Muscle of leg (tissue), 16 donors: ENCODE results near the gene EMCN. TPM values are rescaled to one million over a fixed set of nuclear protein-coding genes. Genes with fewer than 3 reads are reported as not detected.

Experiments
- DNase-seq: peaks from one replicate; pipeline ENCODE4 v3.0.0; 2013
- H3K27ac ChIP-seq: one replicate; pipeline ENCODE4 v1.5.1; 2013; ENCODE audit warnings: mild to moderate bottlenecking, low read length, control low read depth
- H3K27me3 ChIP-seq: one replicate; pipeline ENCODE4 v1.6.1; 2013; ENCODE audit warnings: low read length; ENCODE audit not compliant: control insufficient read depth, insufficient read depth
- H3K36me3 ChIP-seq: one replicate; pipeline ENCODE4 v1.6.1; 2013; ENCODE audit warnings: low read length; ENCODE audit not compliant: control insufficient read depth, insufficient read depth
- H3K4me1 ChIP-seq: one replicate; pipeline ENCODE4 v1.6.1; 2013; ENCODE audit warnings: low read length; ENCODE audit not compliant: control insufficient read depth, insufficient read depth
- H3K4me3 ChIP-seq: one replicate; pipeline ENCODE4 v1.5.1; 2013; ENCODE audit warnings: low read length, control low read depth
- H3K9me3 ChIP-seq: replicated peaks from 2 replicates; pipeline ENCODE4 v1.6.1; 2013; ENCODE audit warnings: low read depth, low read length; ENCODE audit not compliant: control insufficient read depth
- WGBS: methylation state at CpG from one replicate; pipeline ENCODE4 v1.1.5; 2013; ENCODE audit warnings: missing lambda C conversion rate; ENCODE audit not compliant: insufficient coverage; 5-methylcytosine and 5-hydroxymethylcytosine counted together
- long read RNA-seq, 11 donors: transcript quantifications; one replicate each; lab custom pipeline, GENCODE V29; 2026
- polyA plus RNA-seq, 8 donors: library from polyadenylated mRNA; unstranded; fragments of 120-200 nt; gene quantifications; one replicate each; pipeline versions ENCODE4 v1.2.1 to v1.2.3, GENCODE V29; 2013; ENCODE audit warnings: inconsistent platforms in 1 of 8, low replicate concordance in 1 of 8; ENCODE audit not compliant: insufficient read length in 8 of 8, insufficient read depth in 1 of 8
- total RNA-seq: library from RNA; stranded (reverse); fragments of 120-200 nt; gene quantifications from one replicate; pipeline ENCODE4 v1.2.4, GENCODE V29; 2013

EMCN gene, protein sequence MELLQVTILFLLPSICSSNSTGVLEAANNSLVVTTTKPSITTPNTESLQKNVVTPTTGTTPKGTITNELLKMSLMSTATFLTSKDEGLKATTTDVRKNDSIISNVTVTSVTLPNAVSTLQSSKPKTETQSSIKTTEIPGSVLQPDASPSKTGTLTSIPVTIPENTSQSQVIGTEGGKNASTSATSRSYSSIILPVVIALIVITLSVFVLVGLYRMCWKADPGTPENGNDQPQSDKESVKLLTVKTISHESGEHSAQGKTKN
- total RNA-seq (36.1 TPM), polyA plus RNA-seq (10 to 100 TPM; 25.0 to 34.8 (median 30.6) TPM)
- long read RNA-seq, donor 1, full-length matches to known transcripts, result 4 of 4 reads
- long read RNA-seq, donor 1, partial matches to known transcripts, result 0 of 4 reads
- long read RNA-seq, donor 1, other reads (novel, unspliced or antisense), result 0 of 4 reads
- long read RNA-seq, donor 2, result 0 reads
- long read RNA-seq, donor 3, full-length matches to known transcripts, result 6 of 11 reads
- long read RNA-seq, donor 3, partial matches to known transcripts, result 0 of 11 reads
- long read RNA-seq, donor 3, other reads (novel, unspliced or antisense), result 5 of 11 reads
- long read RNA-seq, donor 4, full-length matches to known transcripts, result 10 of 10 reads
- long read RNA-seq, donor 4, partial matches to known transcripts, result 0 of 10 reads
- long read RNA-seq, donor 4, other reads (novel, unspliced or antisense), result 0 of 10 reads
- long read RNA-seq, donor 5, full-length matches to known transcripts, result 15 of 15 reads
- long read RNA-seq, donor 5, partial matches to known transcripts, result 0 of 15 reads
- long read RNA-seq, donor 5, other reads (novel, unspliced or antisense), result 0 of 15 reads
- long read RNA-seq, donor 6, full-length matches to known transcripts, result 14 of 14 reads
- long read RNA-seq, donor 6, partial matches to known transcripts, result 0 of 14 reads
- long read RNA-seq, donor 6, other reads (novel, unspliced or antisense), result 0 of 14 reads
- long read RNA-seq, donor 7, full-length matches to known transcripts, result 13 of 13 reads
- long read RNA-seq, donor 7, partial matches to known transcripts, result 0 of 13 reads
- long read RNA-seq, donor 7, other reads (novel, unspliced or antisense), result 0 of 13 reads
- long read RNA-seq, donor 8, full-length matches to known transcripts, result 9 of 16 reads
- long read RNA-seq, donor 8, partial matches to known transcripts, result 7 of 16 reads
- long read RNA-seq, donor 8, other reads (novel, unspliced or antisense), result 0 of 16 reads
- long read RNA-seq, donor 9, full-length matches to known transcripts, result 5 of 10 reads
- long read RNA-seq, donor 9, partial matches to known transcripts, result 5 of 10 reads
- long read RNA-seq, donor 9, other reads (novel, unspliced or antisense), result 0 of 10 reads
- long read RNA-seq, donor 10, full-length matches to known transcripts, result 20 of 27 reads
- long read RNA-seq, donor 10, partial matches to known transcripts, result 7 of 27 reads
- long read RNA-seq, donor 10, other reads (novel, unspliced or antisense), result 0 of 27 reads
- long read RNA-seq, donor 11, full-length matches to known transcripts, result 5 of 5 reads
- long read RNA-seq, donor 11, partial matches to known transcripts, result 0 of 5 reads
- long read RNA-seq, donor 11, other reads (novel, unspliced or antisense), result 0 of 5 reads

DNA sequence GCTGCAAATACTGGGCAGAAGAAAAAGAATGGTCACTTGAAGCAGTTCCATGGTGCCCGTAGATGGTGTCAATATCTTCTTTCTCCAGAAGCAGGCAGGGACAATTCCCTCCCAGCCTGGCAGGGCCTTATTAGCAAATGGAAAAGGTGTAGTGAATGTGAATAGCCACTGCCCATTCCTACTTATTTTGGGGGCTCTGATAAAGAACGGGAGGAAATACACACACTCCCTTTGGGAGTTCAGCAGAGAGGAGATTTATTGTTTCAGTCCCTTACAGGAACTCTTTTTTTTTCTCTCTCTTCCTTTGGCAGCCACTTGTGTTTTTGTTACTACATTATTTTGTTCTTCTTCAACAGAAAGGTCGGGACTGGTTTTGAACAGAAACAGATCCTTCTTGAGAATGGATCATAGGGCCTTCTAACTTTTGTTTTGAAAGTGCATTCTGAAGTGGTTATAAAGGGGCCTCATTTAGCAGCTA, at the start of gene EMCN:
Gene EMCN, minus strand, starts transcription at position 159 of the 478 bp plus-strand sequence. Its CDS starts 108 bp downstream, at position 51.
- peak within 1 kb of the TSS; percentile 73 for H3K27ac ChIP-seq
- WGBS, result no CpG with 5 or more reads among the region's 3 CpGs

DNA sequence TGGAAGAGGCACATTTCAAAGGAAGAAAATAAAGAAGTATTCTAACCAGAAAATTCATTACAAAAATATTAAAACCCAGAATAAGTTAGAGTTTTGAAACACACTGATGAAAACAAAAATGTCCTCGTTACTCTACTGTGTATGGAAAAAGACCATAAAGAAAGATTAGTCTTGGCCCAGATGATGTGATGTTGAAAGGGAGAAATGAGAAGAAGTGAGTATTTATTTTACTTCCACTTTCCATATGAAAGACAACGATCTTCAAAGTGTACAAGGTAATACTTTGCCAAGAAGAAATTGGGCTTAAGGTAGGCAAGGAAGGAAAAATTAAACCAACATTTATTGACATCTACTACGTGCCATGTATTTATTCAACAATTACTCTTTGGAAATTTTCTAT, 48.6 kb upstream of the EMCN start:
- WGBS, result no CpG with 5 or more reads among the region's 3 CpGs
- Histone ChIP-seq H3K4me3 (no peak overlapping the region), H3K27ac (no peak overlapping the region), H3K27me3 (no peaks in the 10 kb centered on the region), H3K9me3 (no peaks in the 10 kb centered on the region), H3K36me3 (no peaks in the 10 kb centered on the region), H3K4me1 (no peaks in the 10 kb centered on the region)
- DNase-seq, result no peak

More for the DNA sequence above, at the start of gene EMCN:
- peak; percentile 69 for DNase-seq
- no peaks in the 10 kb centered on the region for H3K9me3 ChIP-seq
- no peaks in the 10 kb centered on the region for H3K27me3 ChIP-seq
- no peaks in the 10 kb centered on the region for H3K36me3 ChIP-seq
- peak within 1 kb of the TSS; percentile 25 for H3K4me3 ChIP-seq
- no peaks in the 10 kb centered on the region for H3K4me1 ChIP-seq

DNA sequence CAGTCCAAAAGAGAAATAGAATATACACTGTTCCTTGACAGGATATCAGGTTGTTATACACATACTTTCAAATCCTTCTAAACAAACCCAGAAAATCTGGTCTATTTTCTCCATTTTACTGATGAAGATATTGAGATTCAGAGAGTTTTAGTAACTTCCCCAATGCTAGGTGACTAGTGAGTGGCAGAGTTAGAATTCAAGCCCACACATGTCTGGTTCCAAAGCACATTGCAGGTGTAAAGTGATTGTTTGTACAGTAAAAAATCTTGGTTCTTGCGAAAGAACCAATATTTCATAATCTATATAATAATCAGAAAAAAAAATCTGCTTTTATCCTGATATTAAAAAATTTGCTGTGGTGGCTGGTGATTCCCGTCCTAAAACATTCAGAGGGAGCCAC, 39.5 kb upstream of the EMCN start:
- H3K27me3 ChIP-seq, result no peaks in the 10 kb centered on the region
- WGBS, result no CpG with 5 or more reads among the region's 2 CpGs
- DNase-seq, result no peak
- no peaks in the 10 kb centered on the region for H3K36me3 ChIP-seq
- no peak overlapping the region for H3K27ac ChIP-seq
- H3K9me3 ChIP-seq, result no peaks in the 10 kb centered on the region
- no peaks in the 10 kb centered on the region for H3K4me1 ChIP-seq
- H3K4me3 ChIP-seq, result no peak overlapping the region

DNA sequence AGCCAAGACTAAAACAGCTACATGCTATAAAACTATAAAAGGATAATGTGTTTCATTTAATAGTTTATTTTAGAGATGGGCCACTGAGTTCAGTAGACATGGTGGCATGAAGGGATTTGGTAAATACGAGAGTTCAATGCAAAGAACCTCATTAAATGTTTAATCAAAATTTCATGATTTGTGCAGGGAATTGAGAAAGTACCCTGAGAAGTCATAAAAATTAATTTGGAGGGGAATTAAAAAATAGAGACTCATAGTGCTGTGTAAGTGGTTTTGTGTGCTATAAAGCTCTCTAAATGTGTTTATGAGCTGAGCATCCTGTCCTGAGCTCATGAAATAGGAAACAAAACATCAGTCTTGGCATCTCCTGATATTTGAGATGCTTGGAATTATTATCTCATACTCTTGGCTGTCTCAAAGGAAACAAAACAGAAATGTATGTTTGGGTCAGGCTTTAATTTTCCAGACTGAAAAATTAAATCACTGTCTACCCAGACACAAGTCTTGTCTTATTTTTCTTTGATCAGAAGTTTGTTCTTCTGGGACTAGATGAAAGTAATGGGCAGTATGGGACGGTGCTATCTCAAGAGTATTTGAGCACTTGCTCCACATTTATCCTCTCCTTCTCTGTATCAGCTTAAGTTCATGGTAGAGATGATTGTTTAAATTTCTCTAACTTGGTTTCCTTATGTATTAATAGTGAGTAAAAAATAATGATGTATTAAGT, 38.0 kb upstream of the EMCN start:
- Histone ChIP-seq H3K4me1 (no peaks in the 10 kb centered on the region), H3K4me3 (no peak overlapping the region), H3K27ac (peak overlapping the region; percentile 45), H3K9me3 (no peaks in the 10 kb centered on the region), H3K36me3 (no peaks in the 10 kb centered on the region), H3K27me3 (no peaks in the 10 kb centered on the region)
- WGBS, result no CpG with 5 or more reads among the region's 2 CpGs
- DNase-seq, result peak; percentile 93

DNA sequence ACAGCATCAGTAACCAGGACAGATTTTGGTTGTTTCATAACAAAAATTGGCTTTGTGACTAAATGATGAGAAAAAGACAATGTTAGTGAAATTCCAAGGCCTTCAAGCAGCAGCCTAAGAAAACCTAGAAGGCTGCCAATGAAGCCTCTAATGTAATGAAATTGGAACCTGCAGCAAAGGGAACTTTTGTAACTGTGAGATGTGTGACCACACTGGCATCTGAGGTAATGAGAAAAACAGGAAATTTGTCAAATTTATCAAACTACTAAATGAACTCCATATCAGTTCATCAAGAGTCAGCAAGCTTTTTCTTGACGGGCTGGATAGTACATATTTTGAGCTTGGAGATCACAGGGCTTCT, 30.4 kb upstream of the EMCN start:
- no peak overlapping the region for H3K4me3 ChIP-seq
- H3K36me3 ChIP-seq, result no peaks in the 10 kb centered on the region
- no peaks in the 10 kb centered on the region for H3K9me3 ChIP-seq
- DNase-seq, result peak; percentile 50
- no CpG with 5 or more reads among the region's 1 CpG for WGBS
- no peaks in the 10 kb centered on the region for H3K27me3 ChIP-seq
- H3K27ac ChIP-seq, result no peak overlapping the region
- H3K4me1 ChIP-seq, result no peaks in the 10 kb centered on the region

DNA sequence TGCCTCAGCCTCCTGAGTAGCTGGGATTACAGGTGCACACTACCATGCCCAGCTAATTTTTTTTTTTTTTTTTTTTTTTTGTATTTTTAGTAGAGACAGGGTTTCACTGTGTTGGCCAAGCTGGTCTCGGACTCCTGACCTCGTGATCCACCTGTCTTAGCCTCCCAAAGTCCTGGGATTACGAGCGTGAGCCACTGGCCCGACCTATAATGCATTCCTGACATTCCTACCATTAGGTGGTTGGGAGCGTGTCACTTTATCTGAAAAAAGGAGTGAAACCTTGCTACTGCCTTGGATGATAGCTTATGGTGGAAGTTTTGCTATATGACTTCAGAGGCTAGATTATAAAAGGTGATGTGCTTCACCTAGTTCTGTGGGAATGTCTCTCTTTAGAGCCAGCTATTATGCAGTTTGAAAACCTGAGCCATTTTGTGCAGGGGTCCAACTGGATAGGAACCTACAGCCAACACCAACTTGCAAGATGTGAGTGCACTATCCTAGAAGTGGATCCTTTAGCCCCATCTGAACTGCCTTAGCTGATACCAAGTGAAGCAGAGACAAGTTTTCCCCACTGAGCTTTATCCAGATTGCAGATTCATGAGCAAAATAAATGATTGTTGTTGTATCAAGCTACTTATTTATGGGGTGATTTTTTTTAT, 29.8 kb upstream of the EMCN start:
- WGBS, result 68% methylated on average over 3 of the region's 6 CpGs
- no peak for DNase-seq
- H3K27me3 ChIP-seq, result no peaks in the 10 kb centered on the region
- no peak overlapping the region for H3K27ac ChIP-seq
- no peak overlapping the region for H3K4me3 ChIP-seq
- H3K4me1 ChIP-seq, result no peaks in the 10 kb centered on the region
- no peaks in the 10 kb centered on the region for H3K36me3 ChIP-seq
- H3K9me3 ChIP-seq, result no peaks in the 10 kb centered on the region

DNA sequence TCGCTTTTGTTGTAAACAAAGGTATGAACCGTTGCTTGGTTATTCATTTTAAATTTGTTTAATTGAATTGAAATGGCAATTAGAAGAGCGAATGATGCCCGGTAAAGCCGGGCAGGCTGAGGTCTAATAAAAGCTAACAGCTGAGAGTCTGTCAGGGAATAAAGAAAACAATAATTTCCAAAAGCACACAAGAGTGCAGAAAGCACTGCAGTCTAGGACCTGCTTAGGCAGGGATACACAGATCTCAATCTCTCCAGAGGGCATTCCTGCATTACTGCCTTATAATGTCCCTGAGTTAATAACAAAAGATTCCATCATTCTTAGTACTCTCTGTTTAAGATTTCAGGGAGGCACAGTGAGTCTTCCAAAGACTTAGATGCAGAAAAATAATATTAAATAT, 27.6 kb upstream of the EMCN start:
- no peaks in the 10 kb centered on the region for H3K9me3 ChIP-seq
- DNase-seq, result no peak
- H3K27ac ChIP-seq, result no peak overlapping the region
- no peak overlapping the region for H3K4me3 ChIP-seq
- H3K36me3 ChIP-seq, result no peaks in the 10 kb centered on the region
- WGBS, result 60% methylated on average over 1 of the region's 5 CpGs
- no peaks in the 10 kb centered on the region for H3K4me1 ChIP-seq
- H3K27me3 ChIP-seq, result no peaks in the 10 kb centered on the region

DNA sequence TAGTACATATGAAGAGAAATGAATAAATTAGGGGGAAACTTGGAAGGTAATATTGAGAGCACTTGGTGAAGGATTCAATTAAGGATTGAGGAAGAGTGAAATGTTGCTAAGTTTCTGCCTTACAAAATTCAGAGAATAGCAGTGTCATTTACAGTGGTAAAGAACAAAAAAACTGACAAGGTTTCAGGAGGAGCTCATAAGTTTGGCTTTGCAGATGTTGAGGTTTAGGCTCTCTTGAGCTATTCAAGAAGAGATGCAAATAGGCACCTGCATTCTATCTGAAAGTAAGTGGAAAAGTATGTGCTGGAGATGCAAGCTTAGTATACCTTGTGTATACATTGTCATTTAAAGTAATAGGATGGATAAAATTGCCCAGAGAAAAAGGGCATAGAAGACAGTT, 22.3 kb upstream of the EMCN start:
- Histone ChIP-seq H3K4me1 (no peaks in the 10 kb centered on the region), H3K9me3 (no peaks in the 10 kb centered on the region), H3K4me3 (no peak overlapping the region), H3K36me3 (no peaks in the 10 kb centered on the region), H3K27me3 (no peaks in the 10 kb centered on the region), H3K27ac (no peak overlapping the region)
- no peak for DNase-seq
